ENCODE data around the gene TLE4.

GRCh38 chr9:79689576-79689975 lies 117.8 kb downstream of the TLE4 start:
- TF ChIP-seq CTCF (conservative IDR thresholded peaks at IDR 0.05 in 1 of 2, IDR thresholded peaks at IDR 0.05 in 1 of 2; ENCODE audit: extremely low read depth in 1 of 2, insufficient read depth in 1 of 2, low read depth in 1 of 2, low read length in 2 of 2) = no peak
- TF ChIP-seq EZH2 (IDR thresholded peaks at IDR 0.05; ENCODE audit: borderline replicate concordance, low read length) = no peak
